Ishikawa (cell line): Measurements from ENCODE around the gene SELENOI.

Experiments
- CEBPB ChIP-seq: IDR thresholded peaks from 2 replicates; pipeline ENCODE4 v1.6.1; 2012
- EGR1 ChIP-seq: IDR thresholded peaks from 2 replicates; pipeline ENCODE4 v1.6.1; 2012
- MAX ChIP-seq: IDR thresholded peaks from 2 replicates; pipeline ENCODE4 v1.6.1; 2012
- NFIC ChIP-seq: IDR thresholded peaks from 2 replicates; pipeline ENCODE4 v1.6.1; 2012
- RAD21 ChIP-seq: IDR thresholded peaks from 2 replicates; pipeline ENCODE4 v1.6.1; 2012; ENCODE audit warnings: low read depth
- TCF12 ChIP-seq: IDR thresholded peaks from 2 replicates; pipeline ENCODE4 v1.6.1; 2012; ENCODE audit warnings: low read depth
- YY1 ChIP-seq: IDR thresholded peaks from 2 replicates; pipeline ENCODE4 v1.6.1; 2012; ENCODE audit warnings: low read depth

DNA sequence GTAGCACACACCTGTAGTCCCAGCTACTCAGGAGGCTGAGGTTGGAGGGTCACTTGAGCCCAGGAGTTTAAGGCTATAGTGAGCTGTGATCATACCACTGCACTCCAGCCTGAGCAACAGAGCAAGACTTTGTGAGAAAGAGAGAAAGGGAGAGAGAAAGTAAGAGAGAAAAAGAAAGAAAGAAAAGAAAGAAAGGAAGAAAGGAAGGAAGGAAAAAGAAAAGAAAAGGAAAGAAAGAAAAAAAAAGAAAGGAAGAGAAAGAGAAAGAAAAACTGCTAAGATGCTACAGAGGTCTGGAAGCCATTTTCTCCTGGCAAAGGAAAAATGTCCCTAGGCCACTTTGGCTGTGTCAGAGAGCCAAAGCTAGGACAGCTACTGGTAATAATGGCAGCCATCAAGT is 86.4 kb downstream of the SELENOI start:
- no peak for TF ChIP-seq MAX
- no peak for TF ChIP-seq RAD21
- TF ChIP-seq YY1: no peak
- TF ChIP-seq TCF12: no peak
- no peak for TF ChIP-seq NFIC
- no peak for TF ChIP-seq EGR1
- no peak for TF ChIP-seq CEBPB
